ENCODE results near the gene VPS35L.

The VPS35L gene

GRCh38 chr16:19711643-19712042 lies 156.1 kb downstream of the VPS35L start:
- H3K27me3 ChIP-seq (ENCODE audit: insufficient read depth, low read length), result no peaks in the 10 kb centered on the region
- WGBS (ENCODE audit: extremely low coverage, insufficient coverage, insufficient read length), result no CpG with 5 or more reads among the region's 12 CpGs
- no peak overlapping the region for H4K12ac ChIP-seq (ENCODE audit: low read depth, low read length)
- no peak overlapping the region for H3K14ac ChIP-seq (ENCODE audit: low read length)
- H2BK5ac ChIP-seq (ENCODE audit: low read depth, low read length, poor library complexity), result no peak overlapping the region
- H3K4me3 ChIP-seq (ENCODE audit: low read depth, low read length), result peak overlapping the region; percentile 7
- H3K18ac ChIP-seq (ENCODE audit: low read length), result no peak overlapping the region
- H2BK120ac ChIP-seq (ENCODE audit: insufficient read depth, low read length, poor library complexity), result no peak overlapping the region
- H3K9ac ChIP-seq (ENCODE audit: low read length), result no peak overlapping the region
- no peak overlapping the region for H3K23ac ChIP-seq (ENCODE audit: low read length)
- no peaks in the 10 kb centered on the region for H3K79me1 ChIP-seq (ENCODE audit: low read length)
- H3K27ac ChIP-seq (ENCODE audit: low read depth, low read length), result no peak overlapping the region
- no peak overlapping the region for H2AK5ac ChIP-seq (ENCODE audit: low read length)
- H3K9me3 ChIP-seq (ENCODE audit: insufficient read depth, low read depth, low read length), result no peaks in the 10 kb centered on the region
- no peak overlapping the region for H3K4ac ChIP-seq (ENCODE audit: low read depth, low read length)
- H3K4me2 ChIP-seq (ENCODE audit: low read length), result no peak overlapping the region
- H3K36me3 ChIP-seq (ENCODE audit: control insufficient read depth in 1 of 2, insufficient read depth in 2 of 2, low read length in 2 of 2), result peaks cover 48 to 53% of the 10 kb centered on the region in 2 experiments
- H2AFZ ChIP-seq (ENCODE audit: insufficient read depth, low read length, poor library complexity), result no peak overlapping the region
- no peak overlapping the region for H4K91ac ChIP-seq (ENCODE audit: low read depth, low read length)
- H3K79me2 ChIP-seq (ENCODE audit: control insufficient read depth, insufficient read depth, low read length, poor library complexity), result no peaks in the 10 kb centered on the region
- no peak overlapping the region for H2BK12ac ChIP-seq (ENCODE audit: low read length)
- no peak for DNase-seq
- no peak overlapping the region for H4K8ac ChIP-seq (ENCODE audit: low read depth, low read length)
- peaks cover 10% of the 10 kb centered on the region in 2 experiments for H3K4me1 ChIP-seq (ENCODE audit: control insufficient read depth in 1 of 2, insufficient read depth in 2 of 2, low read length in 2 of 2)

- Histone ChIP-seq H2AFZ (ENCODE audit: insufficient read depth, low read length, poor library complexity) (no peak overlapping the region), H3K27me3 (ENCODE audit: insufficient read depth, low read length) (no peaks in the 10 kb centered on the region), H3K9me3 (ENCODE audit: insufficient read depth, low read depth, low read length) (no peaks in the 10 kb centered on the region), H2BK12ac (ENCODE audit: low read length) (no peak overlapping the region), H3K4me3 (ENCODE audit: low read depth, low read length) (no peak overlapping the region), H4K12ac (ENCODE audit: low read depth, low read length) (no peak overlapping the region), H2BK5ac (ENCODE audit: low read depth, low read length, poor library complexity) (no peak overlapping the region), H3K4ac (ENCODE audit: low read depth, low read length) (no peak overlapping the region), H3K27ac (ENCODE audit: low read depth, low read length) (no peak overlapping the region), H3K14ac (ENCODE audit: low read length) (no peak overlapping the region), H3K23ac (ENCODE audit: low read length) (no peak overlapping the region), H3K4me1 (ENCODE audit: control insufficient read depth in 1 of 2, insufficient read depth in 2 of 2, low read length in 2 of 2) (peaks cover 10 to 16% of the 10 kb centered on the region in 2 experiments), H4K8ac (ENCODE audit: low read depth, low read length) (no peak overlapping the region), H3K4me2 (ENCODE audit: low read length) (no peak overlapping the region), H2BK120ac (ENCODE audit: insufficient read depth, low read length, poor library complexity) (no peak overlapping the region), H2AK5ac (ENCODE audit: low read length) (no peak overlapping the region), H3K9ac (ENCODE audit: low read length) (no peak overlapping the region), H3K36me3 (ENCODE audit: control insufficient read depth in 1 of 2, insufficient read depth in 2 of 2, low read length in 2 of 2) (peaks cover 45 to 46% of the 10 kb centered on the region in 2 experiments), H3K79me1 (ENCODE audit: low read length) (peaks cover 4% of the 10 kb centered on the region), H4K91ac (ENCODE audit: low read depth, low read length) (no peak overlapping the region), H3K18ac (ENCODE audit: low read length) (no peak overlapping the region), H3K79me2 (ENCODE audit: control insufficient read depth, insufficient read depth, low read length, poor library complexity) (peaks cover 5% of the 10 kb centered on the region)
- no peak for DNase-seq
- no CpG with 5 or more reads among the region's 11 CpGs for WGBS (ENCODE audit: extremely low coverage, insufficient coverage, insufficient read length)
Measured at GRCh38 chr16:19712418-19713058, 157.0 kb downstream of the VPS35L start.

- peaks cover 9% of the 10 kb centered on the region for H3K79me2 ChIP-seq (ENCODE audit: control insufficient read depth, insufficient read depth, low read length, poor library complexity)
- H3K9me3 ChIP-seq (ENCODE audit: insufficient read depth, low read depth, low read length), result no peaks in the 10 kb centered on the region
- no peak overlapping the region for H3K4me3 ChIP-seq (ENCODE audit: low read depth, low read length)
- no peak overlapping the region for H4K12ac ChIP-seq (ENCODE audit: low read depth, low read length)
- H3K27ac ChIP-seq (ENCODE audit: low read depth, low read length), result no peak overlapping the region
- no peak overlapping the region for H2AK5ac ChIP-seq (ENCODE audit: low read length)
- no peak overlapping the region for H3K18ac ChIP-seq (ENCODE audit: low read length)
- H4K91ac ChIP-seq (ENCODE audit: low read depth, low read length), result no peak overlapping the region
- H2BK120ac ChIP-seq (ENCODE audit: insufficient read depth, low read length, poor library complexity), result no peak overlapping the region
- no peak overlapping the region for H3K4me2 ChIP-seq (ENCODE audit: low read length)
- peaks cover 8% of the 10 kb centered on the region for H3K79me1 ChIP-seq (ENCODE audit: low read length)
- H3K4ac ChIP-seq (ENCODE audit: low read depth, low read length), result no peak overlapping the region
- H3K23ac ChIP-seq (ENCODE audit: low read length), result no peak overlapping the region
- H3K4me1 ChIP-seq (ENCODE audit: control insufficient read depth in 1 of 2, insufficient read depth in 2 of 2, low read length in 2 of 2), result peaks cover 8 to 14% of the 10 kb centered on the region in 2 experiments
- no peak overlapping the region for H2BK5ac ChIP-seq (ENCODE audit: low read depth, low read length, poor library complexity)
- H3K14ac ChIP-seq (ENCODE audit: low read length), result no peak overlapping the region
- no peak overlapping the region for H4K8ac ChIP-seq (ENCODE audit: low read depth, low read length)
- no peaks in the 10 kb centered on the region for H3K27me3 ChIP-seq (ENCODE audit: insufficient read depth, low read length)
- H3K36me3 ChIP-seq (ENCODE audit: control insufficient read depth in 1 of 2, insufficient read depth in 2 of 2, low read length in 2 of 2), result peaks cover 41 to 42% of the 10 kb centered on the region in 2 experiments
- no peak overlapping the region for H3K9ac ChIP-seq (ENCODE audit: low read length)
- no peak overlapping the region for H2AFZ ChIP-seq (ENCODE audit: insufficient read depth, low read length, poor library complexity)
- WGBS (ENCODE audit: extremely low coverage, insufficient coverage, insufficient read length), result no CpG with 5 or more reads among the region's 6 CpGs
- no peak for DNase-seq
- no peak overlapping the region for H2BK12ac ChIP-seq (ENCODE audit: low read length)
Measured at GRCh38 chr16:19713697-19714096, 158.2 kb downstream of the VPS35L start.

- H3K9me3 ChIP-seq (ENCODE audit: insufficient read depth, low read depth, low read length), result no peaks in the 10 kb centered on the region
- no peak for DNase-seq
- H3K79me2 ChIP-seq (ENCODE audit: control insufficient read depth, insufficient read depth, low read length, poor library complexity), result peaks cover 11% of the 10 kb centered on the region
- no peak overlapping the region for H3K4me2 ChIP-seq (ENCODE audit: low read length)
- H4K91ac ChIP-seq (ENCODE audit: low read depth, low read length), result no peak overlapping the region
- H4K8ac ChIP-seq (ENCODE audit: low read depth, low read length), result no peak overlapping the region
- H3K79me1 ChIP-seq (ENCODE audit: low read length), result peaks cover 10% of the 10 kb centered on the region
- no peak overlapping the region for H3K4me3 ChIP-seq (ENCODE audit: low read depth, low read length)
- no peak overlapping the region for H2AK5ac ChIP-seq (ENCODE audit: low read length)
- H3K27ac ChIP-seq (ENCODE audit: low read depth, low read length), result no peak overlapping the region
- no CpG with 5 or more reads among the region's 5 CpGs for WGBS (ENCODE audit: extremely low coverage, insufficient coverage, insufficient read length)
- H3K14ac ChIP-seq (ENCODE audit: low read length), result no peak overlapping the region
- no peak overlapping the region for H2BK120ac ChIP-seq (ENCODE audit: insufficient read depth, low read length, poor library complexity)
- no peak overlapping the region for H2BK5ac ChIP-seq (ENCODE audit: low read depth, low read length, poor library complexity)
- H3K4me1 ChIP-seq (ENCODE audit: control insufficient read depth in 1 of 2, insufficient read depth in 2 of 2, low read length in 2 of 2), result peaks cover 10 to 14% of the 10 kb centered on the region in 2 experiments
- no peak overlapping the region for H3K18ac ChIP-seq (ENCODE audit: low read length)
- H2AFZ ChIP-seq (ENCODE audit: insufficient read depth, low read length, poor library complexity), result no peak overlapping the region
- no peaks in the 10 kb centered on the region for H3K27me3 ChIP-seq (ENCODE audit: insufficient read depth, low read length)
- H4K12ac ChIP-seq (ENCODE audit: low read depth, low read length), result no peak overlapping the region
- H3K36me3 ChIP-seq (ENCODE audit: control insufficient read depth in 1 of 2, insufficient read depth in 2 of 2, low read length in 2 of 2), result peaks cover 24 to 27% of the 10 kb centered on the region in 2 experiments
- no peak overlapping the region for H3K9ac ChIP-seq (ENCODE audit: low read length)
- no peak overlapping the region for H2BK12ac ChIP-seq (ENCODE audit: low read length)
- no peak overlapping the region for H3K23ac ChIP-seq (ENCODE audit: low read length)
- no peak overlapping the region for H3K4ac ChIP-seq (ENCODE audit: low read depth, low read length)
Measured at GRCh38 chr16:19715566-19715965, 160.1 kb downstream of the VPS35L start.
